Measurements from ENCODE around the gene KRT23.

The KRT23 gene

DNA sequence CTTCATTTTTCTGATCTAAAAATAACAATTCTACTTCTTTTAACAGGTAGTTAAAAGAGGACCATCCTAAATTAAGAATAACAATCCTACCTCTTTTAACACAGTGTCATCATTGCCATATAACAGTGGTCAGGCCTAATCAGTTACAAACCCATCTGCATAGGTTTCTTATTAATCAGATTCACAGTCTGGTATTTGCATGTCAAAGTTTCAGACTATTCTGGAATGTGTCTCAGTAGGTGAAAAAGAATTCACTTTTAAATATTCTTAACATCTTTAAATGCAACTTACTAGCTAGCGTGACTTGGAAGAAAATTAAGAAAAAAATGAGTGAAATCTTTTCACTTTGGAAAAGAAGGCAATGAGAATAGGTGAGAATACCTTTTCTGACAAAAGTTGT lies 63.6 kb downstream of the KRT23 start:
- TF ChIP-seq, protein P1, sequence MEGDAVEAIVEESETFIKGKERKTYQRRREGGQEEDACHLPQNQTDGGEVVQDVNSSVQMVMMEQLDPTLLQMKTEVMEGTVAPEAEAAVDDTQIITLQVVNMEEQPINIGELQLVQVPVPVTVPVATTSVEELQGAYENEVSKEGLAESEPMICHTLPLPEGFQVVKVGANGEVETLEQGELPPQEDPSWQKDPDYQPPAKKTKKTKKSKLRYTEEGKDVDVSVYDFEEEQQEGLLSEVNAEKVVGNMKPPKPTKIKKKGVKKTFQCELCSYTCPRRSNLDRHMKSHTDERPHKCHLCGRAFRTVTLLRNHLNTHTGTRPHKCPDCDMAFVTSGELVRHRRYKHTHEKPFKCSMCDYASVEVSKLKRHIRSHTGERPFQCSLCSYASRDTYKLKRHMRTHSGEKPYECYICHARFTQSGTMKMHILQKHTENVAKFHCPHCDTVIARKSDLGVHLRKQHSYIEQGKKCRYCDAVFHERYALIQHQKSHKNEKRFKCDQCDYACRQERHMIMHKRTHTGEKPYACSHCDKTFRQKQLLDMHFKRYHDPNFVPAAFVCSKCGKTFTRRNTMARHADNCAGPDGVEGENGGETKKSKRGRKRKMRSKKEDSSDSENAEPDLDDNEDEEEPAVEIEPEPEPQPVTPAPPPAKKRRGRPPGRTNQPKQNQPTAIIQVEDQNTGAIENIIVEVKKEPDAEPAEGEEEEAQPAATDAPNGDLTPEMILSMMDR (IDR thresholded peaks at IDR 0.05; ENCODE audit: low read depth, low read length): no peak
- no peak overlapping the region for H3K4me3 ChIP-seq (ENCODE audit: low read depth, low read length)

DNA sequence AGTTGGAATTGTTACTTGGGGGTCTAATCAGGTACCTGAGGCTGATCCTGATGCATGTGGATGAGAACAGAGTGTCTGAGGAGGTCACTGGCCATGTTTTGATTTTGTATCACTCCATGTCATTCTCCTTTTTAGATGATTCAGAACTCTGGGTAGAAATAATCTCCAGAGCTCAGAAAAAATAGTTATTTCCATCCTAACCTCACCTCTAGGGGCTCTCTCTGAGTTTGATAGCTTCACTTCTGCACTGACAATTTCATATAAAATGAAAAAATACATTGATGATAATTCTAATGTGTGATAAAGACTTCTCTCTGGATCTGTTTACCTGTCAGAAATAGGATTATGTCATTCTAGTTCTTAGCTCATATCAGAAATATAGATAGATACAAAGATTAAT lies 64.2 kb downstream of the KRT23 start:
- no peak overlapping the region for H3K4me3 ChIP-seq (ENCODE audit: low read depth, low read length)
- TF ChIP-seq, protein P1 (IDR thresholded peaks at IDR 0.05; ENCODE audit: low read depth, low read length): no peak

All from WI38 (cell line).